Measurements from ENCODE around the gene TOMT.
"Not testable (repeated sequence)": the region's sequence is repeated elsewhere in the genome, so short reads cannot be mapped to it uniquely, and the experiment has no call there.

TOMT gene

GRCh38 chr11:72127923-72128322 is 22.2 kb downstream of the TOMT start:
- Histone ChIP-seq H3K9me3 (ENCODE audit: control insufficient read depth, low read length) (peaks cover 47% of the 10 kb centered on the region), H3K4me3 (ENCODE audit: extremely low read depth, insufficient read depth, low read length, poor library complexity, severe bottlenecking) (no peak overlapping the region), H3K27ac (ENCODE audit: low read depth, low read length, severe bottlenecking) (no peak overlapping the region), H3K4me1 (ENCODE audit: control insufficient read depth, insufficient read depth, low read length, poor library complexity, severe bottlenecking) (no peaks in the 10 kb centered on the region), H3K36me3 (ENCODE audit: control insufficient read depth, insufficient read depth, low read length) (no peaks in the 10 kb centered on the region)
- WGBS, 2 experiments (ENCODE audit: insufficient coverage in 2 of 2), result 0 to 40% methylated on average over 1 of the region's 2 CpGs

GRCh38 chr11:72129381-72129780 is 23.7 kb downstream of the TOMT start:
- 54 to 100% methylated on average over 2 of the region's 3 CpGs for WGBS, 2 experiments (ENCODE audit: insufficient coverage in 2 of 2)
- H3K36me3 ChIP-seq (ENCODE audit: control insufficient read depth, insufficient read depth, low read length), result no peaks in the 10 kb centered on the region
- no peak overlapping the region for H3K4me3 ChIP-seq (ENCODE audit: extremely low read depth, insufficient read depth, low read length, poor library complexity, severe bottlenecking)
- no peaks in the 10 kb centered on the region for H3K4me1 ChIP-seq (ENCODE audit: control insufficient read depth, insufficient read depth, low read length, poor library complexity, severe bottlenecking)
- no peak overlapping the region for H3K27ac ChIP-seq (ENCODE audit: low read depth, low read length, severe bottlenecking)
- H3K9me3 ChIP-seq (ENCODE audit: control insufficient read depth, low read length), result peaks cover 41% of the 10 kb centered on the region

- H3K4me3 ChIP-seq (ENCODE audit: extremely low read depth, insufficient read depth, low read length, poor library complexity, severe bottlenecking), result no peak overlapping the region
- no CpG with 5 or more reads among the region's 2 CpGs for WGBS, 2 experiments (ENCODE audit: insufficient coverage in 2 of 2)
- H3K9me3 ChIP-seq (ENCODE audit: control insufficient read depth, low read length), result peaks cover 25% of the 10 kb centered on the region
- no peaks in the 10 kb centered on the region for H3K4me1 ChIP-seq (ENCODE audit: control insufficient read depth, insufficient read depth, low read length, poor library complexity, severe bottlenecking)
- H3K27ac ChIP-seq (ENCODE audit: low read depth, low read length, severe bottlenecking), result no peak overlapping the region
- no peaks in the 10 kb centered on the region for H3K36me3 ChIP-seq (ENCODE audit: control insufficient read depth, insufficient read depth, low read length)
These were observed 26.9 kb downstream of the TOMT start for GRCh38 chr11:72132646-72133045.

- H3K27ac ChIP-seq (ENCODE audit: low read depth, low read length, severe bottlenecking); H3K36me3 ChIP-seq (ENCODE audit: control insufficient read depth, insufficient read depth, low read length); H3K9me3 ChIP-seq (ENCODE audit: control insufficient read depth, low read length); H3K4me3 ChIP-seq (ENCODE audit: extremely low read depth, insufficient read depth, low read length, poor library complexity, severe bottlenecking); H3K4me1 ChIP-seq (ENCODE audit: control insufficient read depth, insufficient read depth, low read length, poor library complexity, severe bottlenecking): not testable (repeated sequence)
- WGBS, 2 experiments (ENCODE audit: insufficient coverage in 2 of 2), result 100% methylated on average over 2 of the region's 4 CpGs; no CpG with 5 or more reads in 1 of the 2 experiments
These were observed 29.7 kb downstream of the TOMT start, which contains the start of gene FOLR3 for GRCh38 chr11:72135473-72135872. FOLR3 (plus strand) TSS chr11:72135725; CDS start chr11:72135953, 228 bp downstream.

GRCh38 chr11:72135891-72136683 is 30.4 kb downstream of the TOMT start:
- Histone ChIP-seq H3K27ac (ENCODE audit: low read depth, low read length, severe bottlenecking) (no peak overlapping the region), H3K4me1 (ENCODE audit: control insufficient read depth, insufficient read depth, low read length, poor library complexity, severe bottlenecking) (no peaks in the 10 kb centered on the region), H3K9me3 (ENCODE audit: control insufficient read depth, low read length) (no peaks in the 10 kb centered on the region), H3K4me3 (ENCODE audit: extremely low read depth, insufficient read depth, low read length, poor library complexity, severe bottlenecking) (no peak overlapping the region), H3K36me3 (ENCODE audit: control insufficient read depth, insufficient read depth, low read length) (no peaks in the 10 kb centered on the region)
- WGBS, 2 experiments (ENCODE audit: insufficient coverage in 2 of 2), result 92 to 94% methylated on average over 12 to 14 of the region's 14 CpGs

- H3K4me1 ChIP-seq (ENCODE audit: control insufficient read depth, insufficient read depth, low read length, poor library complexity, severe bottlenecking), result no peaks in the 10 kb centered on the region
- no peaks in the 10 kb centered on the region for H3K36me3 ChIP-seq (ENCODE audit: control insufficient read depth, insufficient read depth, low read length)
- 76 to 90% methylated on average over 2 to 3 of the region's 4 CpGs for WGBS, 2 experiments (ENCODE audit: insufficient coverage in 2 of 2)
- H3K9me3 ChIP-seq (ENCODE audit: control insufficient read depth, low read length), result no peaks in the 10 kb centered on the region
- no peak overlapping the region for H3K27ac ChIP-seq (ENCODE audit: low read depth, low read length, severe bottlenecking)
- H3K4me3 ChIP-seq (ENCODE audit: extremely low read depth, insufficient read depth, low read length, poor library complexity, severe bottlenecking), result no peak overlapping the region
These were observed 31.0 kb downstream of the TOMT start for GRCh38 chr11:72136684-72137262.

GRCh38 chr11:72138821-72139390 is 33.2 kb downstream of the TOMT start:
- H3K4me3 ChIP-seq (ENCODE audit: extremely low read depth, insufficient read depth, low read length, poor library complexity, severe bottlenecking), result no peak overlapping the region
- no peaks in the 10 kb centered on the region for H3K9me3 ChIP-seq (ENCODE audit: control insufficient read depth, low read length)
- no peaks in the 10 kb centered on the region for H3K4me1 ChIP-seq (ENCODE audit: control insufficient read depth, insufficient read depth, low read length, poor library complexity, severe bottlenecking)
- 90 to 96% methylated on average over 7 of the region's 12 CpGs for WGBS, 2 experiments (ENCODE audit: insufficient coverage in 2 of 2)
- no peak overlapping the region for H3K27ac ChIP-seq (ENCODE audit: low read depth, low read length, severe bottlenecking)
- H3K36me3 ChIP-seq (ENCODE audit: control insufficient read depth, insufficient read depth, low read length), result no peaks in the 10 kb centered on the region

GRCh38 chr11:72139500-72139899 is 33.8 kb downstream of the TOMT start:
- H3K4me1 ChIP-seq (ENCODE audit: control insufficient read depth, insufficient read depth, low read length, poor library complexity, severe bottlenecking), result no peaks in the 10 kb centered on the region
- H3K36me3 ChIP-seq (ENCODE audit: control insufficient read depth, insufficient read depth, low read length), result no peaks in the 10 kb centered on the region
- 93 to 96% methylated on average over 9 of the region's 11 CpGs for WGBS, 2 experiments (ENCODE audit: insufficient coverage in 2 of 2)
- no peaks in the 10 kb centered on the region for H3K9me3 ChIP-seq (ENCODE audit: control insufficient read depth, low read length)
- no peak overlapping the region for H3K27ac ChIP-seq (ENCODE audit: low read depth, low read length, severe bottlenecking)
- H3K4me3 ChIP-seq (ENCODE audit: extremely low read depth, insufficient read depth, low read length, poor library complexity, severe bottlenecking), result no peak overlapping the region

- WGBS, 2 experiments (ENCODE audit: insufficient coverage in 2 of 2), result 94 to 100% methylated on average over 2 of the region's 2 CpGs
- Histone ChIP-seq H3K4me1 (ENCODE audit: control insufficient read depth, insufficient read depth, low read length, poor library complexity, severe bottlenecking) (no peaks in the 10 kb centered on the region), H3K9me3 (ENCODE audit: control insufficient read depth, low read length) (no peaks in the 10 kb centered on the region), H3K27ac (ENCODE audit: low read depth, low read length, severe bottlenecking) (no peak overlapping the region), H3K4me3 (ENCODE audit: extremely low read depth, insufficient read depth, low read length, poor library complexity, severe bottlenecking) (no peak overlapping the region), H3K36me3 (ENCODE audit: control insufficient read depth, insufficient read depth, low read length) (no peaks in the 10 kb centered on the region)
These were observed 34.9 kb downstream of the TOMT start for GRCh38 chr11:72140661-72141060.

- Histone ChIP-seq H3K9me3 (ENCODE audit: control insufficient read depth, low read length) (no peaks in the 10 kb centered on the region), H3K36me3 (ENCODE audit: control insufficient read depth, insufficient read depth, low read length) (no peaks in the 10 kb centered on the region), H3K27ac (ENCODE audit: low read depth, low read length, severe bottlenecking) (no peak overlapping the region), H3K4me3 (ENCODE audit: extremely low read depth, insufficient read depth, low read length, poor library complexity, severe bottlenecking) (no peak overlapping the region), H3K4me1 (ENCODE audit: control insufficient read depth, insufficient read depth, low read length, poor library complexity, severe bottlenecking) (no peaks in the 10 kb centered on the region)
- 71% methylated on average over 1 of the region's 3 CpGs; no CpG with 5 or more reads in 1 of the 2 experiments for WGBS, 2 experiments (ENCODE audit: insufficient coverage in 2 of 2)
These were observed 35.3 kb downstream of the TOMT start for GRCh38 chr11:72141066-72141465.

- not testable (repeated sequence) for H3K27ac ChIP-seq (ENCODE audit: low read depth, low read length, severe bottlenecking); H3K9me3 ChIP-seq (ENCODE audit: control insufficient read depth, low read length); H3K4me1 ChIP-seq (ENCODE audit: control insufficient read depth, insufficient read depth, low read length, poor library complexity, severe bottlenecking); H3K4me3 ChIP-seq (ENCODE audit: extremely low read depth, insufficient read depth, low read length, poor library complexity, severe bottlenecking); H3K36me3 ChIP-seq (ENCODE audit: control insufficient read depth, insufficient read depth, low read length)
- WGBS, 2 experiments (ENCODE audit: insufficient coverage in 2 of 2), result no CpG with 5 or more reads among the region's 1 CpG
These were observed 36.4 kb downstream of the TOMT start for GRCh38 chr11:72142086-72142485.

All from mesodermal cell (in vitro differentiated cells).